ENCODE measurements around the gene ARHGAP26. TPM values are rescaled to one million over a fixed set of nuclear protein-coding genes. Genes with fewer than 3 reads are reported as not detected.

ARHGAP26 gene
- total and polyA plus RNA-seq, 2 donors (not counting 3 experiments of a cell fraction or from before 2014, with no cell fraction given), result 3.1 to 16.2 TPM

DNA sequence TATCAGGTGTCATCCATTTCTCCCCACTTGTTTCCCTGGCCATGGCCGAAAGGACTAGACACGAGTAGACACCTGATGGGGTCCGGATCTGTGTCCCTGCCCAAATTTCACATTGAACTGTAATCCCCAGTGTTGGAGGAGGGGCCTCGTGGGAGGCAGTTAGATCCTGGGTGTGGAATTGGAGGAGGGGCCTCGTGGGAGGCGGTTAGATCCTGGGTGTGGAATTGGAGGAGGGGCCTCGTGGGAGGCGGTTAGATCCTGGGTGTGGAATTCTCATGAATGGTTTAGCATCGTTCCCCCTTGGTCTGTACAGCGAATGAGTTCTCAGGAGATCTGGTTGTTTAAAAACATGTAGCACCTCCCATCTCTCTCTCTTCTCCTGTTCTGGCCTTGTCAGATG is 467.5 kb downstream of the ARHGAP26 start:
- peaks cover 10% of the 10 kb centered on the region for H3K4me1 ChIP-seq (ENCODE audit: control insufficient read depth, extremely low read depth, insufficient read depth, low read length)
- no peaks in the 10 kb centered on the region for H3K27me3 ChIP-seq (ENCODE audit: control insufficient read depth in 2 of 2, insufficient read depth in 2 of 2, low read length in 2 of 2)
- no peaks in the 10 kb centered on the region for H3K9me1 ChIP-seq (replicated peaks; ENCODE audit: control insufficient read depth, extremely low read depth, insufficient read depth, low read length)
- H2AFZ ChIP-seq (ENCODE audit: low read depth, low read length), result no peak overlapping the region
- CTCF ChIA-PET, result interaction anchor here (1.0 to 1.5 kb wide), 2 partner anchors 16 to 18 kb away, joined by 4 to 5 read pairs; no protein-coding TSS in a partner anchor
- H3K9me3 ChIP-seq (replicated peaks; ENCODE audit: control insufficient read depth, insufficient read depth, low read length), result no peaks in the 10 kb centered on the region
- POLR2A ChIA-PET, result no interaction called here
- H3K9ac ChIP-seq (replicated peaks; ENCODE audit: extremely low read depth, insufficient read depth, low read length), result no peak overlapping the region
- no peaks in the 10 kb centered on the region for H3K36me3 ChIP-seq (ENCODE audit: control insufficient read depth in 2 of 2, extremely low read depth in 1 of 2, insufficient read depth in 2 of 2, low read length in 2 of 2)
- DNase-seq (ENCODE audit: low read depth, low spot score) (no peak), FAIRE-seq (no peak)
- H3K4me3 ChIP-seq (replicated peaks in 1 of 3; ENCODE audit: insufficient read depth in 1 of 3, low read depth in 1 of 3, low read length in 3 of 3), result no peak overlapping the region
- BruUV-seq (replicated peaks), result no TSS peak
- H4K20me1 ChIP-seq (replicated peaks; ENCODE audit: control insufficient read depth, extremely low read depth, insufficient read depth, low read length), result no peaks in the 10 kb centered on the region
- H3K79me2 ChIP-seq (ENCODE audit: control insufficient read depth, insufficient read depth, low read length), result no peaks in the 10 kb centered on the region
- no peak for TF ChIP-seq EZH2 (IDR thresholded peaks at IDR 0.05; ENCODE audit: borderline replicate concordance, low read depth, low read length, severe bottlenecking)
- no peak for TF ChIP-seq JUN (IDR thresholded peaks at IDR 0.05; ENCODE audit: borderline replicate concordance, insufficient read depth, insufficient read length, low read depth)
- dilution Hi-C loops (cut with MboI; ENCODE audit: extremely low pct_ligation_motif_present, low sequenced_read_pairs), result no loop called here
- H3K27ac ChIP-seq (ENCODE audit: insufficient read depth, low read depth, low read length), result no peak overlapping the region
- intact Hi-C loops (cut with micrococcal nuclease), result no loop called here
- H3K4me2 ChIP-seq (ENCODE audit: insufficient read depth, low read length), result no peak overlapping the region

DNA sequence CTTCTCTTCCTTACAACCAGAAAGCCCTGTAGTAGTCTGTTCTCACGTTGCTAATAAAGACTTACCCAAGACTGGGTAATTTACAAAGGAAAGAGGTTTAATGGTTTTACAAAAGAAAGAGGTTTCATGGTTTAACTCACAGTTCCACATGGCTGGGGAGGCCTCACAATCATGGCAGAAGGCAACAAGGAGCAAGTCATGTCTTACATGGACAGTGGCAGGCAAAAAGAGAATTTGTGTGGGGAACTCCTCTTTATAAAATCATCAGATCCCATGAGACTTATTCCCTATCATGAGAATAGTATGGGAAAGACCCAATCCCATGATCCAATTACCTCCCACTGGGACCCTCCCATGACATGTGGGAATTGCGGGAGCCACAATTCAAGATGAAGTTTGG is 468.4 kb downstream of the ARHGAP26 start:
- CTCF ChIA-PET, result interaction anchor here (1.5 kb wide), 1 partner anchor 17 kb away, joined by 5 read pairs; no protein-coding TSS in a partner anchor
- Histone ChIP-seq H3K4me2 (ENCODE audit: insufficient read depth, low read length) (no peak overlapping the region), H3K27me3 (ENCODE audit: control insufficient read depth in 2 of 2, insufficient read depth in 2 of 2, low read length in 2 of 2) (no peaks in the 10 kb centered on the region), H3K79me2 (ENCODE audit: control insufficient read depth, insufficient read depth, low read length) (no peaks in the 10 kb centered on the region), H3K4me1 (ENCODE audit: control insufficient read depth, extremely low read depth, insufficient read depth, low read length) (peaks cover 15% of the 10 kb centered on the region), H4K20me1 (replicated peaks; ENCODE audit: control insufficient read depth, extremely low read depth, insufficient read depth, low read length) (no peaks in the 10 kb centered on the region), H3K9ac (replicated peaks; ENCODE audit: extremely low read depth, insufficient read depth, low read length) (no peak overlapping the region), H3K36me3 (ENCODE audit: control insufficient read depth in 2 of 2, extremely low read depth in 1 of 2, insufficient read depth in 2 of 2, low read length in 2 of 2) (no peaks in the 10 kb centered on the region), H2AFZ (ENCODE audit: low read depth, low read length) (no peak overlapping the region), H3K9me1 (replicated peaks; ENCODE audit: control insufficient read depth, extremely low read depth, insufficient read depth, low read length) (no peaks in the 10 kb centered on the region), H3K4me3 (replicated peaks in 1 of 3; ENCODE audit: insufficient read depth in 1 of 3, low read depth in 1 of 3, low read length in 3 of 3) (no peak overlapping the region), H3K9me3 (replicated peaks; ENCODE audit: control insufficient read depth, insufficient read depth, low read length) (no peaks in the 10 kb centered on the region), H3K27ac (ENCODE audit: insufficient read depth, low read depth, low read length) (no peak overlapping the region)
- FAIRE-seq (no peak), DNase-seq (ENCODE audit: low read depth, low spot score) (no peak)
- dilution Hi-C loops (cut with MboI; ENCODE audit: extremely low pct_ligation_motif_present, low sequenced_read_pairs) (no loop called here), intact Hi-C loops (cut with micrococcal nuclease) (no loop called here)
- POLR2A ChIA-PET, result no interaction called here
- no TSS peak for BruUV-seq (replicated peaks)
- TF ChIP-seq FOS (IDR thresholded peaks at IDR 0.05; ENCODE audit: borderline replicate concordance, insufficient read depth, low read length) (no peak), POLR2A (IDR thresholded peaks at IDR 0.05; ENCODE audit: low read depth, low read length) (no peak), GATA2 (IDR thresholded peaks at IDR 0.05; ENCODE audit: insufficient read depth, insufficient read length, low read depth, low read length) (no peak), JUN (IDR thresholded peaks at IDR 0.05; ENCODE audit: borderline replicate concordance, insufficient read depth, insufficient read length, low read depth) (no peak), POLR2AphosphoS5 (IDR thresholded peaks at IDR 0.05; ENCODE audit: insufficient read depth, low read depth, low read length) (no peak), EZH2 (IDR thresholded peaks at IDR 0.05; ENCODE audit: borderline replicate concordance, low read depth, low read length, severe bottlenecking) (no peak), MYC (IDR thresholded peaks at IDR 0.05; ENCODE audit: low read depth, low read length) (no peak)
- TF ChIP-seq, protein P1, sequence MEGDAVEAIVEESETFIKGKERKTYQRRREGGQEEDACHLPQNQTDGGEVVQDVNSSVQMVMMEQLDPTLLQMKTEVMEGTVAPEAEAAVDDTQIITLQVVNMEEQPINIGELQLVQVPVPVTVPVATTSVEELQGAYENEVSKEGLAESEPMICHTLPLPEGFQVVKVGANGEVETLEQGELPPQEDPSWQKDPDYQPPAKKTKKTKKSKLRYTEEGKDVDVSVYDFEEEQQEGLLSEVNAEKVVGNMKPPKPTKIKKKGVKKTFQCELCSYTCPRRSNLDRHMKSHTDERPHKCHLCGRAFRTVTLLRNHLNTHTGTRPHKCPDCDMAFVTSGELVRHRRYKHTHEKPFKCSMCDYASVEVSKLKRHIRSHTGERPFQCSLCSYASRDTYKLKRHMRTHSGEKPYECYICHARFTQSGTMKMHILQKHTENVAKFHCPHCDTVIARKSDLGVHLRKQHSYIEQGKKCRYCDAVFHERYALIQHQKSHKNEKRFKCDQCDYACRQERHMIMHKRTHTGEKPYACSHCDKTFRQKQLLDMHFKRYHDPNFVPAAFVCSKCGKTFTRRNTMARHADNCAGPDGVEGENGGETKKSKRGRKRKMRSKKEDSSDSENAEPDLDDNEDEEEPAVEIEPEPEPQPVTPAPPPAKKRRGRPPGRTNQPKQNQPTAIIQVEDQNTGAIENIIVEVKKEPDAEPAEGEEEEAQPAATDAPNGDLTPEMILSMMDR (IDR thresholded peaks at IDR 0.05; ENCODE audit: extremely low read depth in 1 of 2, insufficient read depth in 1 of 2, low read depth in 1 of 2, low read length in 2 of 2), result no peak
- TF ChIP-seq, protein P2, sequence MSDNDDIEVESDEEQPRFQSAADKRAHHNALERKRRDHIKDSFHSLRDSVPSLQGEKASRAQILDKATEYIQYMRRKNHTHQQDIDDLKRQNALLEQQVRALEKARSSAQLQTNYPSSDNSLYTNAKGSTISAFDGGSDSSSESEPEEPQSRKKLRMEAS (IDR thresholded peaks at IDR 0.05; ENCODE audit: insufficient read depth, insufficient read length), result no peak
